HG03066 (cell line): ENCODE measurements around the gene UCP1.

Source experiments
- ATAC-seq: cut with Tn5 transposase; IDR thresholded peaks from one replicate; pipeline ENCODE4 v1.9.1; 2021; ENCODE audit warnings: low read depth; ENCODE audit not compliant: unreplicated experiment

The UCP1 gene

GRCh38 chr4:140568507-140569306 lies at the start of gene UCP1:
Gene UCP1, minus strand, starts transcription at chr4:140568961. Its CDS starts 232 bp downstream, at chr4:140568729.
- no peak for ATAC-seq

GRCh38 chr4:140617499-140618248 lies 48.9 kb upstream of the UCP1 start:
- ATAC-seq: no peak

GRCh38 chr4:140615451-140615850 lies 46.7 kb upstream of the UCP1 start:
- no peak for ATAC-seq

- no peak for ATAC-seq
These were observed 43.6 kb upstream of the UCP1 start for GRCh38 chr4:140612357-140612756.

- ATAC-seq: no peak
These were observed 43.1 kb upstream of the UCP1 start for GRCh38 chr4:140611854-140612253.

GRCh38 chr4:140609548-140610425 lies 41.0 kb upstream of the UCP1 start:
- peak; percentile 74 for ATAC-seq

- ATAC-seq: no peak
These were observed 39.1 kb upstream of the UCP1 start for GRCh38 chr4:140607852-140608251.

GRCh38 chr4:140604544-140604943 lies 35.8 kb upstream of the UCP1 start:
- no peak for ATAC-seq

GRCh38 chr4:140603286-140603685 lies 34.5 kb upstream of the UCP1 start:
- ATAC-seq: no peak

GRCh38 chr4:140602714-140603113 lies 34.0 kb upstream of the UCP1 start:
- ATAC-seq: no peak

- no peak for ATAC-seq
These were observed 31.6 kb upstream of the UCP1 start for GRCh38 chr4:140600408-140600807.

GRCh38 chr4:140595065-140595464 lies 26.3 kb upstream of the UCP1 start:
- no peak for ATAC-seq

- no peak for ATAC-seq
These were observed 15.7 kb upstream of the UCP1 start for GRCh38 chr4:140584439-140584838.

- ATAC-seq: no peak
These were observed 12.3 kb upstream of the UCP1 start for GRCh38 chr4:140581078-140581477.

- ATAC-seq: no peak
These were observed 10.5 kb upstream of the UCP1 start for GRCh38 chr4:140579278-140579677.

- no peak for ATAC-seq
These were observed 6.7 kb upstream of the UCP1 start for GRCh38 chr4:140575489-140575888.

GRCh38 chr4:140571620-140572019 lies 2.9 kb upstream of the UCP1 start:
- no peak for ATAC-seq

- no peak for ATAC-seq
These were observed 512 bp upstream of the UCP1 start for GRCh38 chr4:140569307-140569638.

GRCh38 chr4:140559696-140560095 lies 9.1 kb downstream of the UCP1 start:
- no peak for ATAC-seq

- ATAC-seq: no peak
These were observed 10.8 kb downstream of the UCP1 start for GRCh38 chr4:140557831-140558435.
